Left cardiac atrium (tissue), 4 donors: ENCODE results near the gene PDE4A. TPM values are rescaled to one million over a fixed set of nuclear protein-coding genes. Genes with fewer than 3 reads are reported as not detected.
"Not testable (repeated sequence)": the region's sequence is repeated elsewhere in the genome, so short reads cannot be mapped to it uniquely, and the experiment has no call there.

ENCODE experiments used
- ATAC-seq, 2 donors: fragments of 200-7000 bp; cut with Tn5 transposase; one replicate each; pipeline ENCODE4 v1.9.1; 2020; ENCODE audit warnings: mild to moderate bottlenecking in 2 of 2, moderate library complexity in 2 of 2
- DNase-seq: peaks from one replicate; pipeline ENCODE4 v3.0.0-alpha.2; 2020
- intact Hi-C, 2 donors: fragments of 100-400 bp; cut with DNase I; formaldehyde crosslinking; loops; one replicate each; pipeline versions ENCODE4 v1.14.1 to v1.15.1; 2022 to 2023
- total RNA-seq, 2 donors: library from RNA; stranded (reverse); fragmentation: NEBNext Ultra II Directional; extraction: Animal tissue kit (Norgen Biotek cat#: 25700); gene quantifications; one replicate each; pipeline ENCODE4 v1.2.1, GENCODE V29; 2021
- donor health status: DM: no; HTN: yes; CAD: no.
- donor health status: DM: no; HTN: yes; CAD: no; lungs with severe emphysema.
- donor health status: DM: yes; HTN: yes; CAD: no.
- donor health status: Dilated cardiomyopathy.

The PDE4A gene
- total RNA-seq, 2 donors from 2014 or later, result 13.5 to 13.7 TPM

DNA sequence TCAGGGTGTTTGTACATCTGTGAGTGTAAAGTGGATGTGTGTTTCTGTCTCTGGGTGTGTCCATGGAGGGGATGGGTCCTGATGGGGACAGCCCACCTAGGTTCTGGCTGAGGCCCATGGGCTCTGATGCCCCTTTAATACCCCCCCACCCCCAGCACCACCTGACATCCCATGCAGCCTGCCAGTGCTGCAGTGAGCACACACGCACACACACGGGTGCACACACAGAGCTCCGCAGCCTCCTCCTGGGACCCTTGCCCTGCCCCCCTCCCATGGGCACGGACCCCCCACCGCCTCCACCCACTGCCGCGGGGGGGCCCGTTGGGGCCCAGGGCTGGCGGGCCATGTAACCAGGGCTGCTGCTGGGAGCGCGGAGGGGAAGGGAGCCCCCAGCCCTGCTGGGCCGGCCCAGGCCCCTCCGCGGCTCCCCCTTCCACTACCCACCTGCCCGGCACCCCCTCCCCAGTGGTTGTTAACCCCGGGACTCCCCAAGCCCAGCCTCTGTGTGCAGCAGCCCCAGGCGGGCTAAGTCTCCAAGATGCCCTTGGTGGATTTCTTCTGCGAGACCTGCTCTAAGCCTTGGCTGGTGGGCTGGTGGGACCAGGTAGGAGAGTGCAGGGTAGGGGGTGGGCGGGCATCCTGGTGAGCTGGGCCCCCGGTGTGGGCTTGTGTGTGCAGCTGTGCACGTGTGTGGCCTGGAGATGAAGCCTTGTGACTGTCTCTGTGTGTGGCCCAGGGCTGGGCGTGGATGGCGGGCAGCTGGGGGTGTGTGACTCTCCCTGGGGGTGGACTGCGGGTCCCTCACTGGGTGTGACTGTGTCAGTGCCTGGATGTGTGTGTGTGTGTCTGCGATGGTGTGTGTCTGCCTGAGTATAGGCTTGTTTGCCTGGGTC is 32.6 kb downstream of the PDE4A start:
- intact Hi-C loops, result no loop called here
- ATAC-seq (no peak), DNase-seq (no peak)

DNA sequence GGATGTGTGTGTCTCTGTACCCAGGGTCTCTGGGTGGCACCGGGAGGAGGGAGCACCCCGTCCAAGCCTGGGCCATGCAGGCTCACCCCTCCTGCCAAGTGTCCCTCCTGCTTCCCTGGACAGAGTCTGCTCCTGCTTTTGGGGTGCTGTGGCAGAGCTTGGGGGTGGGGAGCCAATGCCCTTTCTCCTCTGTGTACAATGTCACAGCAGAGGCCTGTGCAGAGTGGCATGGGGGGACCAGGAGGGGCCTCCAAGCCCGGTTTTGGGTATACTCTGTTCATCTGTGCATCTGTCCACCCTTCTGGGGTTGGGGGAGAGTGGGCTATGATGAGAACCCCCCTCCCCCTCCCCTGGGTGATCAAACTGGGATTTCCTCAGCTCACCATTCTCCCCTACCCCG is 33.5 kb downstream of the PDE4A start:
- ATAC-seq (no peak), DNase-seq (no peak)
- intact Hi-C loops, result no loop called here

DNA sequence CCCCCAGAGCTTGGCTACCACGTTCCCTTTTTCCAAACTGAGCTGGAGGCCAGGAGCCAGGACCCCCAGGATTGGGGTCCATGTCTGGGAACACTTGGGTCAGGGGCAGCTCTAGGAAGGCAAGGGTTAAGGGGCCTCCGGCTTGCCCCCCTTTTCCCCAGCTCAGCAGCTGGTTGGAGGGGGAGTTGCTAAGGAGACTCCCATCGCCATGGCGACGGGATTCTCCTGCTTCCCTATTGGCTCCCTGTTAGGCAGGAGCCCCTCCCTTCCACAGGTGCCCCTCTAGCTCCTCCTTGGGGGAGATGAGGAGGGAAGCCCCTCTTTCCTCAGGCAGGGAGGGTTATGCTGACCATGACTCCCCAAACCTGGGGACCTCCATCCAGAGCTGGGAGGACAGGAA is 33.9 kb downstream of the PDE4A start:
- ATAC-seq, result no peak
- intact Hi-C loops, result no loop called here
- no peak for DNase-seq

DNA sequence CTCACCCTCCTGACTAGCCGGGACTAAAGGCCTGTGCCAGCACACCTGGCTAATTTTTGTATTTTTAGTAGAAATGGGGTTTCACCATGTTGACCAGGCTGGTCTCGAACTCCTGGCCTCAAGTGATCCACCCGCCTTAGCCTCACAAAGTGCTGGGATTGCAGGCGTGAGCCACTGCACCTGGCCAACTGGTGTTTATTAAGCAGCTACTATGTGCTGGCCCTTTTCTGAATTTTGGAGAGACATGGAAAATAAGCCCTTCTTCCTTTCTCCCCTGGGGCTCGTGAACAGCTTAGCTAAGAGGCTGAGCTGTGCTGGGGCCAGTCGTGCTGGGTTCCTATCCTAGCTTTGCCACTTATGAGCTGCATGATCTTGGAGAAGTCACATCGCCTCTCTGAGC is 38.4 kb downstream of the PDE4A start:
- intact Hi-C loops, ATAC-seq, DNase-seq: not testable (repeated sequence)

DNA sequence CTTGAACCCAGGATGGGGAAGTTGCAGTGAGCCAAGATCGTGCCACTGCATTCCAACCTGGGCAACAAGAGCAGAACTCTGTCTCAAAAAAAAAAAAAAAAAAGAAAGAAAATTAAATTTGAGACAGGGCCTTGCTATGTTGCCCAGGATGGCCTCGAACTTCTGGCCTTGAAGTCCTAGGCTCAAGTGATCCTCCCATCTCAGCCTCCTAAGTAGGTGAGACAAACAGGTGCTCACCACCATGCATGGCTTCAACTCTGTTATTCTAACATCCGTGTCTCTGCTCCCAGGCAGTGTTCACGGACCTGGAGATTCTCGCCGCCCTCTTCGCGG is 40.3 kb downstream of the PDE4A start:
- DNase-seq (no peak), ATAC-seq (no peak)
- intact Hi-C loops, result no loop called here

DNA sequence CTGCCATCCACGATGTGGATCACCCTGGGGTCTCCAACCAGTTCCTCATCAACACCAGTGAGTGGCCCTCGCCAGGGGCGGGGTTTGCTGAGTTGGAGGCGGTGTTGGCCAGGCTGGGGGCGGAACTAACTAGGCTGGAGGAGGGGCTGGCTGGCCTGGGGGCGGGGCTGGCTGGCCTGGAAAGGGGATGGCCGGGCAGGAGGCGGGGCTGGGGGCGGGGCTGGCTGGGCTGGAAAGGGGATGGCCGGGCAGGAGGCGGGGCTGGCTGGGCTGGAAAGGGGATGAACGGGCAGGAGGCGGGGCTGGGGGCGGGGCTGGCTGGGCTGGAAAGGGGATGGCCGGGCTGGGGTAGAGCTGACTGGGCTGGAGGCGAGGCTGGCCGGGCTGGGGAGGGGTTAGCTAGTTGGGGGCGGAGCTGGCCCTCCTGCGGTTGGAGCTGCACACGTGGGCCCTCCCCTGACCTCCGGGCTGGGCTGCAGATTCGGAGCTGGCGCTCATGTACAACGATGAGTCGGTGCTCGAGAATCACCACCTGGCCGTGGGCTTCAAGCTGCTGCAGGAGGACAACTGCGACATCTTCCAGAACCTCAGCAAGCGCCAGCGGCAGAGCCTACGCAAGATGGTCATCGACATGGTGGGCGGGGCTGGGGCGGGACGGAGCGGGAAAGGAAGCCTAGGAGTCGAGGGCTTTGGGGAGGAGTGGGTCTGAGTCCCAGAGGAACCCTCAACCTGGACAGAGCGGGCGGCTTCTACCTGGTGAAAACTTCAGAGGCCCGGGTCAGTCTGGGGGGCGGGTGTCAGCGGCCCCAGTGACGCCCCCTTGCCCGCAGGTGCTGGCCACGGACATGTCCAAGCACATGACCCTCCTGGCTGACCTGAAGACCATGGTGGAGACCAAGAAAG is 41.0 kb downstream of the PDE4A start:
- intact Hi-C loops, result no loop called here

DNA sequence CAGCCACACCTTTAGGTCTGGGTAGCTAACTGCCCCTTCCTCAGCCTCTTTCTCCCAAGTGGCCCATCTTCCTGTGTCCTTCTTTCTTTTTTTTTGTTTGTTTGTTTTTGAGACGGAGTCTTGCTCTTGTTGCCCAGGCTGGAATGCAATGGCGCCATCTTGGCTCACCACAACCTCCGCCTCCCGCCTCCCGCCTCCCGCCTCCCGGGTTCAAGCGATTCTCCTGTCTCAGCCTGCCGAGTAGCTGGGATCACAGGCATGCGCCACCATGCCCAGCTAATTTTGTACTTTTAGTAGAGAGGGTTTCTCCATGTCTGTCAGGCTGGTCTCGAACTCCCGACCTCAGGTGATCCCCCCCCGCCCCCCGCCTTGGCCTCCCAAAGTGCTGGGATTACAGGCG is 41.7 kb downstream of the PDE4A start:
- DNase-seq, ATAC-seq, intact Hi-C loops: not testable (repeated sequence)

More for the DNA sequence above, 41.0 kb downstream of the PDE4A start:
- DNase-seq, result peak; percentile 96
- peak; percentile 99 for ATAC-seq

DNA sequence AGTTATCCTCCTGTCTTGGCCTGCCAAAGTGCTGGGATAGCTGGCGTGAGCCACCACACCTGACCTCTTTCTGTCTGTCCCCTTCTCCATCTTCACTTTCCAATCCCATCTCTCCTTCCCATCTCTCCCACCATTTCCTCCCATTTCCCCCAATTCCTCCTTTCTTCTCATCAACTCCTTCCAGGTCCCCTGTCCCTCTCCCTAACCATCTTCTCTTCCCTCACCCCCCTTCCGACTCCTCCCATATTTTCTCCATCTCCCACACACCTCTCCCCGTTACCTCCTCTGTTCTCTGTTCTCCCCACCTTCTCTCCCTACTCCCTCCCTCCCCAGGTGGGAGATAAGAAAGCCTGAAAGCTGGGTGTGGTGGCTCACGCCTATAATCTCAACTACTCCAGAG is 42.2 kb downstream of the PDE4A start:
- no peak for ATAC-seq
- no peak for DNase-seq
- intact Hi-C loops, result no loop called here

DNA sequence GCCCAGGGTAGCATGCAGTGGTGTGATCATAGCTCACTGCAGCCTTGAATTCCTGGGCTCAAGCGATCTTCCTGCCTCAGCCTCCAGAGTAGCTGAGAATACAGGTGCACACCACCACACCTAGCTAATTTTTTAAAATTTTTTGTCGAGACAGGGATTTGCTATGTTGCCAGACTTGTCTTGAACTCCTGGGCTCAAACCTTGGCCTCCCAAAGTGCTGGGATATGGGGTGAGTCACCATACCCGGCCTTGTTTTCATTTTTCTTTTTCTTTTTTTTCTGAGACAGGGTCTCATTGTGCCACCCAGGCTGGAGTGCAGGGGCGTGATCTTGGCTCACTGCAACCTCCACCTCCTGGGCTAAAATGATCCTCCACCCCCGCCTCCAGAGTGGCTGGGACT is 44.1 kb downstream of the PDE4A start:
- DNase-seq (no peak), ATAC-seq (no peak)
- intact Hi-C loops, result no loop called here

DNA sequence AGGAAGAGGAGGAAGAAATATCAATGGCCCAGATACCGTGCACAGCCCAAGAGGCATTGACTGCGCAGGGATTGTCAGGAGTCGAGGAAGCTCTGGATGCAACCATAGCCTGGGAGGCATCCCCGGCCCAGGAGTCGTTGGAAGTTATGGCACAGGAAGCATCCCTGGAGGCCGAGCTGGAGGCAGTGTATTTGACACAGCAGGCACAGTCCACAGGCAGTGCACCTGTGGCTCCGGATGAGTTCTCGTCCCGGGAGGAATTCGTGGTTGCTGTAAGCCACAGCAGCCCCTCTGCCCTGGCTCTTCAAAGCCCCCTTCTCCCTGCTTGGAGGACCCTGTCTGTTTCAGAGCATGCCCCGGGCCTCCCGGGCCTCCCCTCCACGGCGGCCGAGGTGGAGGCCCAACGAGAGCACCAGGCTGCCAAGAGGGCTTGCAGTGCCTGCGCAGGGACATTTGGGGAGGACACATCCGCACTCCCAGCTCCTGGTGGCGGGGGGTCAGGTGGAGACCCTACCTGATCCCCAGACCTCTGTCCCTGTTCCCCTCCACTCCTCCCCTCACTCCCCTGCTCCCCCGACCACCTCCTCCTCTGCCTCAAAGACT is 46.9 kb downstream of the PDE4A start:
- intact Hi-C loops, result no loop called here
- DNase-seq, result no peak

DNA sequence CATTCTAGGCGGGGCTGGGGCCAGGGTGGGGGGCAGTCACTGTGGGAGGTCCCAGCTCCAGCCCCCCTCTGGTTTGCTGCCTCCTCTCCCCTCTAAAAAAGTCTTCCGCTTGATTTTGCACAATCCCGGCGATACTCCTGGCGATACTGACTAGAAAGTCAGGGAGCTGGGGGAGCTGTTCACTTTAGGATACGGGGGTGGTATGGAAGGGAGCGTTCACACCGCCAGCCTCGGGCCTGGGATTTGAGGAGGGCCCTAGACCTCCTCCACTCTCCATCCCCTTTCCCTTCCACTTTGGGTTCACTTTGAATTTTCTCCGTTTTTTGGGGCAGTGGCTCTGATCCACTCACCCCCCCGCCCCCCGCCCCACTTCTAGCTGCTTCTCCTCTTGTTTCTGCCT is 47.8 kb downstream of the PDE4A start:
- intact Hi-C loops, result no loop called here
- DNase-seq (no peak), ATAC-seq (no peak)

More for the DNA sequence above, 46.9 kb downstream of the PDE4A start:
- no peak for ATAC-seq

DNA sequence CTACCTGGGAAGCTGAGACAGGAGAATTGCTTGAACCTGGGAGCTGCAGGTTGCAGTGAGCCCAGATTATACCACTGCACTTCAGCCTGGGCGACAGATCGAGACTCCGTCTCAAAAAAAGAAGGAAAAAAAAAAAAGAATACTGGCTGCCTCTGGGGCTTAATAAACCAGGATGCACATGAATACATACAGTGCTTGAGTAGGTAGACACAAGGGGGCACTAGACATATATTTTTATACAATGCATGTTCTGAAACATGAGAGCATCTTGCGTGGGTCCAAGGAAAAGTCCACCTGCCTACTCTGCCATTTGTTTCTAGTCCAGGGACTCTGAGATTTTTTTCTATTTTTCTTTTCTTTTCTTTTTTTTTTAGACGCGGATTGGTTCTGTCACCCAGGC is 51.6 kb downstream of the PDE4A start:
- intact Hi-C loops, result no loop called here
- ATAC-seq, result no peak
- DNase-seq, result no peak

DNA sequence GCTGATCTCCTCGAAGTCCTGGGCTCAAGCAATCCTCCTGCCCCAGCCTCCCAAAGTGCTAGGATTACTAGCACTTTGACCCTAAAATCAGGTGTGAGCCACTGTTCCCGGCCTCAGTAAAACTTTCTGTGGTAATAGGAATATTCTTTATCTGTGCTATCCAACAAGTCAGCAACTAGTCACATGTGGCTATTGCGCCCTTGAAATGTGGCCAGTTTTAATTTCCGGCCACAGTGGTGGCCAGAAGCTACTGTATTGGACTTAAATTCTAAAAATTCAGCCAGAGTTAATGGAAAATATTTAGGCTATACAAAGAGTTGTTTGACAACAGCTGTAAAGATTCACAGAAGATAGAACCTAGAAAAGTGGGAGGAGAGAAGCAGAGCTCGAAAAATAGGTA is 52.9 kb downstream of the PDE4A start:
- intact Hi-C loops, result no loop called here
- no peak for ATAC-seq
- no peak for DNase-seq

DNA sequence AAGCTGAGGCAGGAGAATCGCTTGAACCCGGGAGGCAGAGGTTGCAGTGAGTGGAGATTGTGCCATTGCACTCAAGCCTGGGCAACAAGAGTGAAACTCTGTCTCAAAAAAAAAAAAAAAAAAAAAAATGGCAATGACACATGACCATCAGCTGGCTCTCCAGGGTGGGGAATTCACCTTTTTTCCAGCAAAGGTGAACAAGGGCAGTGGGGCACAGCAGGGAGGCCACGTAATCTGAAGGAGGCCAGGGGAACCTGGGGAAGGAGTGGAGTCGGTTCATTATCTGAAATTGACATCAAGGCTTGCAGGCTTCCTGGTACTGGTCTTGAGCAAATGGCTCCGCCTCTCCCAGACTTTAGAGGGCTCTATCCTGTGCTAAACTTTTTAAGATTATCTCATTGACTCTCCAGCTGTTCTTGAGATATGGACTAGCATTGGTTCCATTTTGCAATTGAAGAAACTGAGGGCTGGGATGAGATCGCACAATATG is 54.7 kb downstream of the PDE4A start:
- ATAC-seq (no peak), DNase-seq (no peak)
- intact Hi-C loops, result no loop called here

DNA sequence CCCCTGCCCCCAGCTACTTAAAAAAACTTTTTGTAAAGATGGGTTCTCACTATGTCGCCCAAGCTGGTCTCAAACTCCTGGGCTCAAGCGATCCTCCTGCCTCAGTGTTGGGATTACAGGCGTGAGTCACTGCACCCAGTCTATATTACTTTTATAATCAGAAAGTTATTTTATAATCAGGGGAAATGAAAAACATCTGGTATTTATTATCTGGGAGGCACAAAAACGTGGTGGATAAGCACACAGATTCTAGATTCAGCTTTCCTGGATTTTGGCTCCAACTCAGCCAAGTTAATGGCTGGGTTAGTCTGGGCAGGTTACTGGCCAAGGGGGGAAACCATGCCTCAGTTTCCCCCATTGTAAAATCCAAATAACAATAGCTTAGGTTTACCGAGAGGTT is 58.1 kb downstream of the PDE4A start:
- DNase-seq (no peak), ATAC-seq (no peak)
- intact Hi-C loops, result no loop called here

DNA sequence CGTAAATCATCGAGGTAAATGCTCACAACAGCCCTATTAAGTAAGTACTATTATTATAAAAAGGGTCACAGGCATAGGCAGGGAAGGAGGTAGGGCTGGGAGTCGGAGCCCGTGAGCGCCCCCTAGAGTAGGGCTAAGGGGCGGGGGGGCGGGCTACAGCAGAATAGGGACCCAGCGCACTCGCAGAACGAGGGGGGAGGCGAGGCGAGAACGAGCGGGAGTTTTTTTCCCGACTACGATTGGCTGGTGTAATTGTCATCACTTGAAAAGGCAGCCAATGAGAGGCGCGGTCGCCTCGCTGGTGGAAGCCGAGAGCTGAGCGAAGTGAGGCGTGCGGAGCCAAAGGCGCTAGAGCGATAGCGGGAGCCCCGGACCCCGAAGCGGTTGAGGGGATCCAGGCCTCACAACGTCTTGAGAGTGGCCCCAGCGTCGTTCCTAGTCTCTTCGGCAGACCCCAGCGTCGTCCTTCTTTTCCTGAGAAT is 58.6 kb downstream of the PDE4A start:
- peak; percentile 97 for ATAC-seq
- intact Hi-C loops, result no loop called here
- DNase-seq, result peak; percentile 94

DNA sequence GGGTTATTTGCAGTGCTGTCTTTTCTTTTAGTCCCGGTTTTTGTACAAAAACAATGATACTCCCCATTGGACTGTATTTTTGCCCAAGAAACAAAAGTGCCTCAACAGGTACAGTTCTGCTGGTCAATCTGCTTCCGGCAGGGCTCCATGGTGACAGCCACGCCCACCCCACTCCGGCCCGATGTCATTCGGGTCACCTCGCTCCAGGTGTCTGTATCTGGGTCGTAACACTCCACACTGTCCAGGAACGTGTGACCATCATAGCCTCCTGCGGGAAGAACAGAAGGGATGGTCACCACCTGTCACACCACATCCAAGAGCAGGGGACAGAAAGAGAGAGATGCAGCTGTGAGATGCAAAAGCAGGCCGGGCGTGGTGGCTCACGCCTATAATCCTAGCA is 66.2 kb downstream of the PDE4A start:
- ATAC-seq, result no peak
- DNase-seq, result no peak
- intact Hi-C loops, result no loop called here

DNA sequence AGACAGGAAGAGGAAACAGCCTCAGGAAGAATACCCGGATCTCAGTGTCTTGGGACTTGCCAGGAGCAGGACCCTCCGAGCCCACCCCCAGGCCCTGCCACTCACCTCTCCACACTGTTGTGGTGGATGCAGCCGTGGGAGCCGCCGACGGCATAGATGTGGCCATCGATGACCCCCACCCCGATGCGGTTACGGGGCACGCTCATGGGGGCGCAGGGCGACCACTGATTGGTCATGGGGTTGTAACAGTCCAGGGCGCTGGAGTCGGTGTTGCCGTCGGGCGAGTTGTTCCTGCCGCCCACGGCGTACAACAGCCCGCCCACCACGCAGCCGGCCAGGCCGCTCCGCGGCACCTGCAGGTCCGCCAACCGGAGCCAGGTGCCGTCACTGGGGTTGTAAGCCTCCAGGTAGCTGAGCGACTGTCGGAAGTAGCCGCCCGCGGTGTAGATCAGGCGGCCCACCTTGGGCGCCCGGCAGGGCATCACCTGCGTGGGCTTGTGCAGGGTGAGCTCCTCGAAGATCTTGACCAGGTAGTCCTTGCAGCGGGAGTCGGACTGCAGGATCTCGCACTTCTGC is 71.2 kb downstream of the PDE4A start:
- ATAC-seq (no peak), DNase-seq (no peak)
- intact Hi-C loops, result no loop called here

DNA sequence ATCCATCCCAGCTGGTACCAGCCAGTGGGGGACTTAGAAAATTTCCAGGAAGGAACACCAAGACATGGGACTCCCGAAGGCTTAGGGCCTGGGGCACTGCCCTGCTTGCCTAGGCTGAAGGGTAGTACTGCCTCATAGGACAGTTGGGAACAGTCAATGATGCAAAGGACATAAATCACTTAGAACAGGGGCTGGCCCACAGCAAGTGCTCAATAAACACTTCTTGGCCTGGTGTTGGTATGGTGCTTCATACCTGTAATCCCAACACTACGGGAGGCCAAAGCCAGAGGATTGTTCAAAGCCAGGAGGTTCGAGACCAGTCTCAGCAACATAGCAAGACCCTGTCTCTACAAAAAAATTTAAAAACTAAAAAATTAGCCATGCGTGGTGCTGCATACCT is 77.0 kb downstream of the PDE4A start:
- ATAC-seq (no peak), DNase-seq (no peak)
- intact Hi-C loops, result no loop called here
